D341Med (cell line): ENCODE data around the gene CAMK2D.

Experiments
- DNase-seq: peaks from one replicate; pipeline ENCODE4 v3.0.0; 2012; ENCODE audit warnings: low spot score

CAMK2D gene

DNA sequence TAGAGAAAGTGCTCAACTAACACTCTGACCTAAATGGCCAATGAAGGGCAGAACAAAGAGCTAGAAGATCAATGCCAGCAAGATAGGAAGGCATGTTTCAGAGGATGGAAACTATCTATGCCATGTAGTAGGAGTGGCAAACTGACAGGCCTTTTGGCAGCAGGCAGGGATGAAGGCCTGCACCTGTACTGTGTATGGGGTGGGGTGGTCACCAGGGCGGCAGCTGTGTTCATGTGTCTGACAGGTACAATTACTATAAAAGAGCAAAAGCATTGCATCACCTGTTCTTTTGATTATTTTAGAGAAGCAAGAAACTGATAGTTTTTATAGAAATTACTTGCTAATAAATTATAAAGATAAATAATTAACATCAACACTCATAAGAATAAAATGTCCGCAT, 239.1 kb downstream of the CAMK2D start:
- no peak for DNase-seq

GRCh38 chr4:113513382-113513781, 248.2 kb downstream of the CAMK2D start:
- no peak for DNase-seq

DNA sequence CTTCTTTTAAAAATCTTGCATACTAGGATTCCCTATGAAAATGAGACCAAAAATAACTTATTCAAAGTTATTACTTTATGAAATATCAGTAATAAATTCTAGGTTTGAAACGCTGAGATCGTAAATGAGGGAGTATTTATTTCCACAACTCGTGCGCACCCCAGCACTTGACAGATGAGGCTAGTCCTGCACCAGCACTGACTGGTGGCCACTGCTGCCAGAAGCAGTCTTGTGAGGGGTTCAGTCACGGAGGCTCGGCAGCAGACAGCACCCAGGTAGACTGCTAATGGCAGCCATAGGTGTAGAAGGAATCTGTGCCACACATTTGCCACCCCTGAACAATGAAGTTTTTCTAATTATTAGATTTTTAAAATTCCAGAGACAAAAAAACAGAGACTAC, 248.7 kb downstream of the CAMK2D start:
- no peak for DNase-seq

DNA sequence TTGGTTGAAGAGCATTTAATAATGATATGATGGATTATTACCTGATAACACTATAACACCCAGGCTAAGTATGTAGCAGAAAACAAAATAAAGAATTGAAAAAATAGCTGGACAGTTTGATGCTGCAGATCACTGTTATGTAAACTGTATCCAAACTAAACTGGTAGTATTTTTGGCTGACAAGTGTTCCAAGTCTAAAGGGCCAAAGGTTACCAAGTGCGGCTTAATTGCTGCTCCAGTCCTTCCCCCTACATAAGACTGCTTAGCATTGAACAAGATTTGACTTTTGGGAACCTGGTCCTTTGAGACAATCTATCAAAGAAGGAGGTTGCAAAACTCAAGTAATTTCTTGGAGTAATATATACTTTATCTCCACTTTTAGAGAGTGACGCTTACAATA, 249.6 kb downstream of the CAMK2D start:
- no peak for DNase-seq

DNA sequence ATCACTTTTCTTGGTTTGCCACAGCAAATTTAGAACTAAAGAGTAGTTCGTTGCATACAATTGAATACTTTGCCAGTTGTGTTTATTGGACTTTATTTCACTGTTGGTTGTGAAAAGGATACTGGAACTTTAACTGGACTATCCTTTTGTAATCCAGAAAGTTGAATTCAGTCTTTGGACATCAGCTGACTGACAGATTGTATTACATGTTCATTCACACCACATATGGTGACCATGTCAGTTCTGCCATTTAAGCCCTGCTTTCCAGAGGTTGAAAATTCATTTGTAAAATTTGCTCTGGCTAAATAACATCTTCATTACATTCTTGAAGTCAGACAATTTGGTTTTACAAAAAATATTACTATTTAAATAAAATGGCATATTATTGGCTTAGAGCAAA, 251.7 kb downstream of the CAMK2D start:
- no peak for DNase-seq

- DNase-seq, result no peak
Observed at GRCh38 chr4:113505044-113505443, 256.5 kb downstream of the CAMK2D start.

DNA sequence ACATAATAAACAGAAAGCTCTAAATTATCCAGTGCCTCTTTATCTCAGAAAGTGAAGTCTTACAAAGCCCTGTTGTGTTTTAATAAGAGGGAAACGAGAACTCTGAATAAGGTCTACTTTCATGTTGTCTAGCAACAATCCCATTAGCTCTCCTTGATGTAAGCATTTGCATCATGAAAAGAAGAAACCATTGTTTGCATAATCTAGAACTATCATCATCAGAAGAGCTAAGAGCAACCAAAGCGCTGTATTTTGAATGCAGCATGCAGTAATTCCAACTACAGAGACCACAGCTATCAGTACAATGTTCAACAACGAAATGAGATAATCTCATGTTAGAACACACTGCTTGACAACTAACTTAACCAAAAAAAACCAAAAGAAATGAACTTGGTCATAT, 257.1 kb downstream of the CAMK2D start:
- DNase-seq, result no peak

DNA sequence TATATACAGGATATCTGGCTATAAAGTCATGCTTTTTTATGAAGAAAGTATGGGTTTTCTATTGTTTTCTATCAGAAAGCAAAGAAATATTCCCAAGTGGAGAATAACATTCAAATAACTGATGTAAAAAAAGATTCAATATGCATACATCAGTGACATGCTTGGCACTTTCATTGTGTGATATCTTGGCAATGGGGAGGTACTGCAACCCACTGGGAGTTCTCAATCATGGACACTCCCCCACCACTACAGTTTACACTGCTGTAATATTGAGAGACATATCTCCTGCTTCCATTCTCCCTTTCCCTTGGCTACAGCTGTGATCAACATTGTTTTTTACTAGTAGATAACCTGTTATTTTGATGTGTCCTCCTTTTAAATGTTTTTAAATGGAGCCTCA, 257.8 kb downstream of the CAMK2D start:
- DNase-seq, result no peak

DNA sequence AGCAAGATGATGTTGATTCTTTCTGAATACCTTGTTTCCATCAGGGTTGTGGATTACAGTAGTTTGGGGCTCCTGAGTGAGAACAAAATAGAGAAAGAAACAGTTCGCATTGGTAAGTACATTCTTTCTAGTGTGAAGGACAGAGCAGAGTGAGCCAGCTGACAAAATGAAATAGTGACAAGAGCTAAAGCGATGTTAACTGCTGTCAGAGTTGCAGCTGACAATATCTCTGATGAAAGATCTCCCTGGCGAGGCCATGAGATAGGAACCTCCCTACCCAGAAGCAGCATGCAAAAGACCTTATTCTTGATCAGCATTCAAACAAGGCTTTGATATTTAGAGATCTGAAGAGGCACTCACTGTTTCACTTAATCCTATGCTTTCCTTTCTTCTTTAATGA, 258.6 kb downstream of the CAMK2D start:
- DNase-seq, result no peak

DNA sequence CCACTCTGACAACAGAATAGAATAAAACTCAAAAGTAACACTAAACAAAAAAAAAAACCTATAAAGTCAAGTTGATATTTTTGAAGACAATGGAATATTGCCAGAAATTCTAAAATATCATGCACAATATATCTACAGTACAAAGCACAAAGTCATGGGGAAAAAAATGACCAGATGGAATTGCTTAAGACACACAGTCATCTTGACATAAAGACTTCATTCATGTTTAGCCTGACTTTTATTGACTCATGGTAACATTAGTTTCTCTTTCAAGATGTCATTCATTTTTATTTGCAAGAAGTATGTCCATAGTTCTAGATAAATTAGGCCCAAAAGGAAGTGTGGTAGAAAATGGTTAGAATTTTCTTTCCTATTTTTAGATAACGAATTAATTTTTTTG, 259.1 kb downstream of the CAMK2D start:
- DNase-seq, result no peak

GRCh38 chr4:113500424-113500823, 261.1 kb downstream of the CAMK2D start:
- no peak for DNase-seq

- no peak for DNase-seq
Observed at GRCh38 chr4:113499696-113500095, 261.8 kb downstream of the CAMK2D start.

DNA sequence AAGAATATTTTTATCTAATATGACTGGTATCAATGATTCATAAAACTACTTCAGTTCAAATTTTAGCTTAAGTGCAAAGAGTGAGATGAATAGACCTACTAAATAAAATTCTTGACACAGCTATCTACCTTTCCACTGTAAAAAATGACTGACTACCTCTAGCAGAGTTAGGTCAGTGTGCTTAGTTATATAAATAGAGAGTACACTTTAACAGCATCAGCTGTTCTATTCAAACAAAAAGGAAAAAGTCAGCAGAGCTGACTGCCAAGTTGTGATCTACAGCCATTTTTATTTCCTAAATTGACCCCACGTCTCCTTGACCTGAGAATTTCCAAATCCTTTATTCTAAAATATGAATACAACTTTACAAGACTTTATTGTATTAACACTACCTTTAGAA, 262.4 kb downstream of the CAMK2D start:
- DNase-seq, result no peak

DNA sequence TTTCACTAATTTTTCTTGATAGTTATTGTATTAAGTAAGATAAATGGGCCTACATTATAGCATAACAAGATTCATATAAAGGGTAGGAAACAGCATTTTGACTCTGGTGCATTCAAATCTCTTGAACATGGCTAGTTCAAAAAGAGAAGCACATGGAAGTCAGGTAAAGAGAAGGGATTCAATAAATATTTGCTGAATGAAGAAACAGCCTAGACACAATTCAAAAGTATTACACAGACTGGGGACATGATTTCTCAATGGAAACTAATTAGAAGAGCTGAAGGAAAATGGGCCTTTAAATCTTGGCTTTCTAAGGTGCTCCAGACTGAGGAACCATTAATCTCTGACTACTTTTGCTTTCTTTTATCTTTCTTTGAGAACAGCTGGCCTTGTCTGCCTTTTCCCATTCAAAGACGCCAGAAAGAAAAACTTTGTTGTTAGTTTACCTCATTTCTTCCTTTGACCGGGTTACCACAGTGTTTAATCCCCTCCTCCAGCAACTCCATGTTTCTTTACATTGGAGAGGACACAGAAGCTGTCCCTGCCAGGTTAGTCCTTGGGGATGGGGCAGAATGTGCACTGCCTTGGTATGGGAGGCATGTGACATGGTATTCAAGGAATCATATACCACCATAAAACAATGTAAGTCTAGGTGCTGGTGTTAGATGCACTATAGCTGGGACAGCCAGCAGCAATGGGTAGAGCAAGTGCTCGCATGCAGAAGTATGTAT, 264.2 kb downstream of the CAMK2D start:
- no peak for DNase-seq

DNA sequence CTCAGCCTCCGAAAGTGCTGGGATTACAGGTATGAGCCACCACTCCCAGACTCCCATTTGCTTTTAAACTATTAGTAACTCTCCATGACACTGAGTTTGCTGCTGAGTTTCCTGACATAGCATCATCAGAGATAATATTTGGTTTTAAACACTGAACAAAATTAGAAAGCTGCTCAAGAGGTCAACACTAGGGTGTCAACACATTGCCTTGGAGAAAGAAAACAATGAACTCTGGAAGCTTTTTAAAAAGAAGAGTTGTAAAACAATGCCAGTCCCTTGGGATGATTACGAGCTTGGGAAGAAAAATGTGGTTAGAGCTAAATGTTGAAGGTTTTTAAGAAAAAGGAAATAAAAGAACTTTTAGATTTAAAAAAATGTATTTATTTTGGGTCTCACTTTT, 264.8 kb downstream of the CAMK2D start:
- no peak for DNase-seq

DNA sequence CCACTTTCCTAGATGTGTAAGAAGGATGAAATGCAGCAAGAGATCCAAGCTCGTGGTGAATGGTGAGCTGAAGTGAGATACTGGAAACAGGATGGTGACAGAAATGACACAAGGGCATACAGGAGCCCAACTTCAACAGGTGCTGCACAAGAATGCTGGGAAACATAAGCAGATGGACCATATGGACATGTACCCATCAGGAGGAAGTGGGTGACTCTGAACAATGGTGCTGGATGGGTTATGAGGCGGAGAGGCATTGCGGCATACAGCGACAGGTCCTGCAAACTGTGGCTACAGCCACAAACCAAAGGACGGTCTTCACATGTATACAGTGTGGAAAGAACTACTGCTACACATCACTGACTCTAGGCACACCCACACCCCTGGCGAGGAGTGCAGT, 265.7 kb downstream of the CAMK2D start:
- DNase-seq, result no peak

- no peak for DNase-seq
Observed at GRCh38 chr4:113483131-113483530, 278.4 kb downstream of the CAMK2D start.

- DNase-seq, result no peak
Observed at GRCh38 chr4:113482325-113482724, 279.2 kb downstream of the CAMK2D start.

DNA sequence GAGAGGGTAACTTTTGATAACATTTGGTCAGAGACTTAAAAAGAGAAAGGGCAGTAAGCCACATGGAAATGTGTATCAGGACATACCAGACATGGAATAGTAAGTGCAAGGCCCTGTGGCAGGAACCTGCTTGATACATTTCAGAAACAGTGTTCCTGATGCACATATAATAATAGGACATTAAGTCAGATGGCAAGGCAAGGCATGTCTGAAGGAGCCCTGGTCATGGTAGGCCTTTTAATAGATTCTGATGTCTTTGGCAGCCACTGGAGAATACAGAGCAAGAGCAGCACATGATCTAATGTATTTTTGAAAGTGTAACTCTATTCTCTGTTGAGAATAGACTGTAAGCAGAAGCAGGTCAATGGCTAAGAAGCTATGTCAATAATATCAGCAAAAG, 279.7 kb downstream of the CAMK2D start:
- DNase-seq, result no peak

DNA sequence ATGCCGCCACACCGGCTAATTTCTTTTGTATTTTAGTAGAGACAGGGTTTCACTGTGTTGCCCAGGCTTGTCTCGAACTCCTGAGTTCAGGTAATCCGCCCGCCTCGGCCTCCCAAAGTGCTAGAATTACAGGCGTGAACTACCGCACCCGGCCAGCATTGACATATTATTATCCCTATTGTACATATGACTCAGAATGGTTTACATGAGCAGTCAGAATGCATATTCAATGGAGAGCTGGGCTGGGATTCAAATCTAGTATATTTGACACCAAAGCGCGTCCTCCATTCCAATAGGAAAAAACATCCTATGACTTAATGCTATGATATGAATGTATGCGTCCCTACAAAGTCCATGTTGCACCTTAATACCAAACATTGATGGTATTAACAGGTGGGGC, 281.4 kb downstream of the CAMK2D start:
- no peak for DNase-seq

GRCh38 chr4:113478032-113478431, 283.5 kb downstream of the CAMK2D start:
- no peak for DNase-seq

GRCh38 chr4:113476800-113477199, 284.7 kb downstream of the CAMK2D start:
- no peak for DNase-seq

DNA sequence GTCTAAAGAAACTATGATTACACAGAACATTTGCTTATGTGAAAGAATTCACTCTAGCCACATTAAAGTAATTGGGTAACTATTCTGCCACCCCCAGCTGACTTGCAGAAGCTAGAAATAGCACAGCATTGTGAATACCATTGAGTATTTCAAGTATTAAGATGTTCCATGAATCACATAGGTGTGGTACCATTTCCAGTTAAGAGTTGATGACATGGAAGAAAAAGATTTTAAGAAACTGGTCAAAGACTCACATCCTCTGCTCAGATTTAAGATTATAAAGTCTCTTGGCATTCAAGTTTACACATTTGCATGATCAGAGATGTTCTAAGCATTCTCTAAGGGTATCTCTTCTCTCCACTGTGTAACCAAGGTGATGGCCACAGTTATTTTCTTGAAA, 287.5 kb downstream of the CAMK2D start:
- DNase-seq, result no peak

GRCh38 chr4:113472864-113473263, 288.7 kb downstream of the CAMK2D start:
- no peak for DNase-seq
